Hepatic stellate cell (primary cell): ENCODE results near the gene C9orf72.
"Not testable (repeated sequence)": the region's sequence is repeated elsewhere in the genome, so short reads cannot be mapped to it uniquely, and the experiment has no call there.

Experiments
- DNase-seq: peaks from one replicate; pipeline ENCODE4 v3.0.0; 2011; ENCODE audit warnings: low spot score

C9orf72 gene

DNA sequence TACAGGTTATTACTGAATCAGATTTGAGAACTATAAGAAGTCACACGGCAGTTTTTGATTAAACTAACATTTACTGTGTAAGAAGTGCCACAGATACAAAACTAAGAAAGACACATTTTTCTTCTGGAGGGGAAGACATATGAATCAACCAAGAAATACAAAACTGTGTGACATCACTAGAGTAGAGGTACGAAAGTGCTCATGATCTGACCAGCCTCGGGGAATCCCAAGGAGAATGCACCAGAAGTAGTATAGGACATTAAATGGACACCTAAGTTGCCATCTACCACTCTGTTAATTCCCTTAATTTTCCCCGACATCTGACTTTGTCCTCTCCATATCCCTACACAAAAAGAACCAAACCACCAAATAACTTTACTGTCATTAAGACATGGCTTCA, 54.5 kb downstream of the C9orf72 start:
- no peak for DNase-seq

DNA sequence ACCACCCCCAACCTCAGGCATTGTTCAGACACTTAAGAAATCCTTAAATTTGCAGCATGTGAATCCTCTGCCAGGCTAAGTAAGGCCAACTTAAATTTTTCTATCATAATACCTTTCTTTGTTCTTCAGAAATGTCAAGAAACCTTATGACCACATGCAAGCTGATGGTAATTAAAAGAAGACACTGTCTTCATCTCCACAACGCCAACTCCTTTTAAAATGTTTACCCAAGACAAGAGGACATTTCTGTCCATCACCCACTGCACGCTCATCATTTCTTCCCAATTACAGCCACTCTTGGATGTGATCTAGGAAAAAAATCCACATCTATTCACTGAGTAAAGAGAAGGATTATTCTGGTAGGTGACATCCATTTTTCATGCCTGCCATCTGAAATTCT, 55.3 kb downstream of the C9orf72 start:
- no peak for DNase-seq

GRCh38 chr9:27514551-27514950, 58.7 kb downstream of the C9orf72 start:
- no peak for DNase-seq

GRCh38 chr9:27511771-27512170, 61.5 kb downstream of the C9orf72 start:
- DNase-seq: no peak

GRCh38 chr9:27510780-27511179, 62.5 kb downstream of the C9orf72 start:
- DNase-seq: no peak

- no peak for DNase-seq
Observed at GRCh38 chr9:27506981-27507380, 66.3 kb downstream of the C9orf72 start.

- no peak for DNase-seq
Observed at GRCh38 chr9:27505744-27506161, 67.5 kb downstream of the C9orf72 start.

DNA sequence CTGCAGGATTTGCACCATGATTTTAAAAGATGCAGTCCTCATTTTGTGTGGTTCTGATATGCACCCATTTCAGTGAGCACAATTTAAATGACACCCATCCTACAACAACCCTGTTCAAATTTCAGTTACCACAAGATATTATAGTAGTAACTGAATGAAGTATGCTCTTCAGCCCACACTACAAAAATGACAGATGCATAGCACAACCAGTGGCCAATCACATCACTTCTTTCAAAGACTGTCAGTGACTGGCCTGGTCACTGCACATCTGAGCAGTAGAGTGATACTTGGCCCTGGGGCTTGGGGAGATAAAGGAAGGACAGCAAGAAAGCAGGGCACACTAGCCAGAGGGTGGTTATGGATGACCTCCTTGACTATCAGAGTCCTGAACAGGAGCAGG, 69.0 kb downstream of the C9orf72 start:
- DNase-seq: no peak

DNA sequence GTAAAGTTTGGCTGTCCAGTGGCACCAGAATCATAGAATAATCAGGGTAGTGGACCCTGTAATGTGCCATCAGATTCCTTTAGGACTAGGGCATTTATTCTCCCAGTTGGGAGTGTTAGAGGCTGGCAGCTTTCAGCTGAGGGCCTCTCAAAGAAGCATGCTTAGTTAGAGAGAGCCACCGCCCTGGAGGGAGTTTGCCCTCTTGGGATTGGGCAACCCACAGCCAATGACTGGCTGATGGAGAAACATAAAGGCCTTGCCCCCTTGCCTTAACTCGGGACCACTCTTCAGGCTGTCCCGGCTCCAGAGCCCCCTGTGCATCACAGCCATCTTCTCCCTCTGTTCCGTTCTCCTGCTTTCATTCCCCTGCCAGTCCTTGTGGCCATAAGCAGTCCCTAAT, 69.7 kb downstream of the C9orf72 start:
- DNase-seq: no peak

DNA sequence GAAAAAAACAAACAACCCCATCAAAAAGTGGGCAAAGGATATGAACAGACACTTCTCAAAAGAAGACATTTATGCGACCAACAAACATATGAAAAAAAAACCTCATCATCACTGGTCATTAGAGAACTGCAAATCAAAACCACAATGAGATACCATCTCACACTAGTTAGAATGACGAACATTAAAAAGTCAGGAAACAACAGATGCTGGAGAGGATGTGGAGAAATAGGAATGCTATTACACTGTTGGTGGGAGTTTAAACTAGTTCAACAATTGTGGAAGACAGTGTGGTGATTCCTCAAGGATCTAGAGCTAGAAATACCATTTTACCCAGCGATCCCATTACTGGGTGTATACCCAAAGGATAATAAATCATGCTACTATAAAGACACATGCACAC, 72.4 kb downstream of the C9orf72 start:
- not testable (repeated sequence) for DNase-seq

- no peak for DNase-seq
Observed at GRCh38 chr9:27499451-27499850, 73.8 kb downstream of the C9orf72 start.

DNA sequence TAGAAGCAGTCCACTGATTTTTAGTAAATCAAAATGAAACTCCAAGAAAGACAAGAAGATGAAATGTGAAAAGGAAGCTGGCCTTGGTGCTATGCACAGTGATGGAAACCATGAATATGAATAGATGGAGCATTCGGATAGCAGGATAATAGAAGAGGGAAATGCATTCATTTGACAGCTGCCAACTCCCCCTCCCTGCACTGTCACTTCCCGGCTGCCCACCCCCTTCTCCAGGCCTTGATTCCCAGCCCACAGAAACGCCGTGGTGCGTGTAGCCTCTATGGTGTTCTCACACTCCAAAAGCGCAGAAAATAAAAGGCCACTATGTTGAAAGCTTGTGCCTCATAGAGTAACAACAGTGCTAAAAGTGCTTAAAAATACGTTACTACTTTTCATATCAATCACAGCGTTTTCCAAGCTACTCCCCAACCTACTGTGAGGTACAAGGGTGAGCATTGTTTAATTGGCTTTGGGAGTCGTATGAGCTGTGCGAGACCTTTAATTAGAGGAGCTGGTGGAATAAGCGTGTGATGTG, 75.3 kb downstream of the C9orf72 start:
- no peak for DNase-seq
